ENCODE measurements around the gene NPY. TPM values are rescaled to one million over a fixed set of nuclear protein-coding genes. Genes with fewer than 3 reads are reported as not detected.

NPY gene
- total and polyA plus RNA-seq, 10 of the 15 experiments (the other 5 are each of a cell fraction or from before 2014, with no cell fraction given), result not detected

- Histone ChIP-seq H3K27ac (ENCODE audit: control insufficient read depth, insufficient read depth) (no peak overlapping the region), H3K4me1 (ENCODE audit: control insufficient read depth, insufficient read depth, low read length) (no peaks in the 10 kb centered on the region), H3K27me3 (replicated peaks in 1 of 2; ENCODE audit: control insufficient read depth in 2 of 2, insufficient read depth in 2 of 2, low read length in 1 of 2) (no peaks in the 10 kb centered on the region), H2AFZ (ENCODE audit: control insufficient read depth, low read depth, low read length) (no peak overlapping the region), H3K4me2 (ENCODE audit: control insufficient read depth, insufficient read depth) (no peak overlapping the region), H3K4me3 (no peak overlapping the region), H4K20me1 (ENCODE audit: control insufficient read depth, insufficient read depth) (no peaks in the 10 kb centered on the region), H3K9me3 (replicated peaks; ENCODE audit: control insufficient read depth, insufficient read depth, low read length) (no peaks in the 10 kb centered on the region), H3K9ac (ENCODE audit: control insufficient read depth, insufficient read depth, low read length) (no peak overlapping the region), H3K36me3 (ENCODE audit: control insufficient read depth in 2 of 2, insufficient read depth in 2 of 2, low read length in 1 of 2) (no peaks in the 10 kb centered on the region), H3K79me2 (ENCODE audit: control insufficient read depth, insufficient read depth, low read length) (no peaks in the 10 kb centered on the region)
- WGBS (ENCODE audit: insufficient coverage, insufficient replicate concordance, low lambda C conversion rate, missing lambda C conversion rate), result 29% methylated on average over 4 of the region's 4 CpGs
- ChIA-PET RAD21 (ENCODE audit: unreplicated experiment) (no interaction called here), POLR2A (no interaction called here), CTCF (interaction anchor here (1.4 kb wide), 1 partner anchor 9 kb away, joined by 6 read pairs; no protein-coding TSS in a partner anchor), SMC1A (ENCODE audit: uncharacterized antibody, unreplicated experiment) (interaction anchor here (1.3 to 2.3 kb wide), 2 partner anchors 8 to 82 kb away, joined by 3 to 11 read pairs; no protein-coding TSS in a partner anchor)
- FAIRE-seq, result no peak
- peak; percentile 3 for TF ChIP-seq USF1 (IDR thresholded peaks at IDR 0.05; ENCODE audit: borderline replicate concordance, extremely low read length, insufficient read depth, low read depth, low read length)
- no peak for TF ChIP-seq EZH2 (IDR thresholded peaks at IDR 0.05; ENCODE audit: borderline replicate concordance, control insufficient read depth, low read depth, low read length)
- no peak for TF ChIP-seq RELB (IDR thresholded peaks at IDR 0.05; ENCODE audit: low read depth)
- TF ChIP-seq ZNF622 (IDR thresholded peaks at IDR 0.05), result no peak
- BruUV-seq (replicated peaks), result no TSS peak
- in situ Hi-C loops (cut with MboI) (loop anchor here (10.0 kb wide), 1 partner anchor 724 kb away; no protein-coding TSS in a partner anchor), intact Hi-C loops (cut with micrococcal nuclease; ENCODE audit: unreplicated experiment) (no loop called here)
- ATAC-seq, result no peak
- no peak for DNase-seq (ENCODE audit: low read depth, low spot score)
Observed at GRCh38 chr7:24299192-24299591, 15.2 kb downstream of the NPY start.

All from GM12878 (cell line).